ENCODE results near the gene PLA2G2F. TPM values are rescaled to one million over a fixed set of nuclear protein-coding genes. Genes with fewer than 3 reads are reported as not detected.
A peak's percentile ranks its signal among the peaks of the same experiment; 100 is the strongest.

PLA2G2F gene
- polyA plus RNA-seq, 1 donor, result not detected

DNA sequence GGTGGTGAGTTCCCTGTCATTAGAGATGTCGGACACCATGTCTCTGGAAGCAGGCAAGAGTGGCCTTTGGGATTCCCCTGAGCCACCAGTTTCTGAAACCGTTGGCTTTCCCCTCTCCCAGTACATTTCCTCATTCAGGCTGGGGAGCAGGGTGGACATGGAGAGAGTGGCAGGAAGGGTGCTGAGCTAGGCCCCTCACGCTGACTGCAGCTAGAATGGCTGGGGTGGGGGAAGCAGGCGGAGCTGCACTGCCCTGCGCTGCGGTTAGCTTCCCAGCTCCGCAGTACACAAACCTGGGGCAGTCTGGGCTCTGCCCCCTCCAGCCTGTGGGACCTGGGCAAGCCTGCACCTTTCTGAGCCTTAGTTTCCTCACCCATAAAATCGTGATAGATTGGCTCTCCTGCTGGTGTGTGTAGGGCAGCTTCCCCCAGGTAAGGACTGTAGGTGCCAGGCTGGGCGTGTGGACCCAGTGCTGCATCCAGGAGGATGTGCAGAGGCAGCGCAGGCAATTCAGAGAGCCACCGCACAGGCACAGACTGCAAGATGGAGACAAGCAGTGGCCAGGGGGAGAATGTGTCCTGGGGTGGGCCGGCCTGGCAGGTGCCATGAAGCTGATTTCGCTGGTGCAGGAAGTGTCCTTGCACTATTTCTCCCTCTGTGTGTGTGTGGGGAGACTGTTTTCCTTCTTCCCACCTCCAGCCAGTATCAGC lies 3.0 kb downstream of the PLA2G2F start:
- DNase-seq (ENCODE audit: low read depth), result no peak

DNA sequence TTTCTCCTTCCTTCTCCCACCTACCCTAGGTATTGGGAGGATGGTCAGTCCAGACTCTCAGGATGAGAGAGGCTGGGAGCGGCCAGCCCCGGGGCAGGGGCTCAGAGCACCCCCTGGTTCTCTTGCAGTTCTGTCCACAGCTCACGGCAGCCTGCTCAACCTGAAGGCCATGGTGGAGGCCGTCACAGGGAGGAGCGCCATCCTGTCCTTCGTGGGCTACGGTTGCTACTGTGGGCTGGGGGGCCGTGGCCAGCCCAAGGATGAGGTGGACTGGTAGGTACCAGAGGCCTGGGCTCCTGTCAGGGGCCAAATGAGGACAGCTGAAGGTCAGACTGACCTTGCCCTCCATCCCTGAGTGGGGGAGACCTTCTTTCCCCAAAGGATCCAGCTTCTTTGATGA lies 4.2 kb downstream of the PLA2G2F start:
- DNase-seq (ENCODE audit: low read depth), result no peak

DNA sequence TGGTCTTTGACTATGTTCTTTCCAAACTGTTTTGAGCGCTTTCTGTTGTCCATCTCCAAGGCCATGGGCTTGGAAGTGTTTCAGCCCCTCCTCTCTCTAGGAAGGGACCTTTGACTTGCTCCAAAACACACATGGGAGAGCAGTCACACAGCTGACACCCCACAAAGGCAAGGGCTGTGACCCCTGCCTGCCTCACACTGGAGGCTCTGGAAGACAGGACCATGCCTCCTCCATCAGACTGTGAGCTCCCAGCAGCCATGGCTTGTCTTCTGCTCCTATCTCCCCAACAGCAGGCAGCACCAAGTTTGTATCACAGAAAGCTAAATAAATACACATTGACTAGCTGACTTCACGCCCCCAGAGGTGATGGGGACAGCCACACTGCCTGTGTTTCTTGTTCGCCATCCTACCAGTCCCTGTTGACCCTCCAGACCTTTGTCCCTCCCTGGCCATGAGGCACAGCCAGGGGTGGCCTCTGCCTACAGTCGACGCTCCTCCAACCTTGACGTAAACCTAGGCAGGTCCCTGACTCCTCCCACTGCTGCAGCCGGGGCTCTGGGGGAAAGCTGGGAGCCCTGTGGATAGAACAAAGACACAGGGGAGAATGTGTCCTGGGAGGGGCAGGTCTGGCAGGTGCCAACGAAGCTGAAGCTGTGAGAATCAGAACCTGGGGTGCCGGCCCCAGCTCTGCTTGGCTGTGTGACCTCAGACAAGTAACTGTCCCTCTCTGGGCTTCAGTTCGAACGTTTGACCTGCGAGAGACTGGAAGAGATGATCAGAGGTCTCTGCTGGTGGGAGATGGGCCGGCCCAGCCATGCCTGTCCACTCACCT lies 4.8 kb downstream of the PLA2G2F start:
- DNase-seq (ENCODE audit: low read depth), result no peak

DNA sequence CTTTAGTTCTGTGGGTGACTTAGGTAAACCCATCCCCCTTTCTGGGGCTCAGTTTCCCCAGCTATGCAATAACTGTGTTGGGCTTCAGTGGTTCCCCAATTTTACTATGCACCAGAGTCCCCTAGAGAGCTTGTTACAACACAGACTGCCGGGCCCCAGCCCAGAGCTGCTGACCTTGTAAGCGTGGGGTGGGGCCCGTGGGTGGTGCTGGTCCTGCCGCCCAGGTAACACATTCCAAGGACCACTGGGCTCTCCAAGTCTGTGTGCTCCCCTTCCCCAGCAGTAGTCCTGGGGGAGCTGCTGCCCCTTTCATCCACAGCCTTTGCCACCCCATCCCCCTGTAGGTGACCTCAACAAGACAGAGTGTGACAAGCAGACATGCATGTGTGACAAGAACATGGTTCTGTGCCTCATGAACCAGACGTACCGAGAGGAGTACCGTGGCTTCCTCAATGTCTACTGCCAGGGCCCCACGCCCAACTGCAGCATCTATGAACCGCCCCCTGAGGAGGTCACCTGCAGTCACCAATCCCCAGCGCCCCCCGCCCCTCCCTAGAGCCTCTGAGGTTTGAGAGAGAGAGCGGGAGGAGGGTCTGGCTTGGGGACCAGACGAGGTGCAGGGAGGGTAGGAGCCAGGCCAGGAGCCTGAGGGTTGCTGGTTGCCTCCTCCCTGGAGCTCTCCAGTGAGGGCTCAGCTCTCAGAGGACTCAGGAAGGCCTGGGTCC lies 8.9 kb downstream of the PLA2G2F start:
- DNase-seq (ENCODE audit: low read depth), result no peak

DNA sequence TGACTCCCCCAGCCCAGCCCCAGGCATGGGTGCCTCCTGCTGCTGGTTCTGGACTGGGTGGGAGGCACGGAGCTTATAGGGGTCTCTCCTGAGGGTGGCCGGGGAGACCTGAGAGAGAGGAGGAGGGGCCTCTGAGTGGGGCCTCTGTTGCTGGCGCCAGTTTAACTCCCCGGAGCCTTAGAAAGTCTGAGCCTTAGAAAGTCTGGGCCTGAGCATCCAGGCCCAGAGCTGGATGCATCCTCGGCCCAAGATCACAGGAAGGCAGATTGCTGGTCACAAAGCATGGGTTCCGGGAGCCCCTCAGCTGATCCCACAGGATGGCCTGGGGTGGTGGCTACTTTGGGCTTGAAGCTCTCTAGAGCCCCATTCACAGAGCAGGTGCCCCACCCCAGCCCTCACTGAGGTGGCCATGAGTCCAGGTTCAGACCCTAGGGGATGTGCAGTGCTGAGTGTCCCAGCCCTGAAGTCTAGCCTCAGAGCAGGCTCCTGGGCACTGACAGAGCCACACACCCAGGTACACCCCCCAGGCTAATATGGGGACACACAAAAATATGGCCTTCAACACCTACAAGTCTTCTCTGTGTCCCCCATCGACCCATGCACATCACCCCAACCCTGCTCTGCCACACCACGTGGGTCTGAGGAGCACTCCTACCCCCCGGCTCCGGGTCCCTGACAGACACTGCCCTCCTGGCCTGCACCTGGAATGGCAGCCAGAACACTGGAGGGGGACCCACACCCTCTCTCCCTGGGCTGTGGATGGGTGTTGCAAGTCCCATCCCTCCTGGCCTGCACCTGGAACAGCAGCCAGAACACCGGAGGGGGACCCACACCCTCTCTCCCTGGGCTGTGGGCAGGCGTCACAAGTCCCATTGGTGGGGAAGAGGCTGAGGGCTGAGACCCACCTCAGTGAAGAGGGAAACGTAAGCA lies 9.7 kb downstream of the PLA2G2F start:
- no peak for DNase-seq (ENCODE audit: low read depth)

DNA sequence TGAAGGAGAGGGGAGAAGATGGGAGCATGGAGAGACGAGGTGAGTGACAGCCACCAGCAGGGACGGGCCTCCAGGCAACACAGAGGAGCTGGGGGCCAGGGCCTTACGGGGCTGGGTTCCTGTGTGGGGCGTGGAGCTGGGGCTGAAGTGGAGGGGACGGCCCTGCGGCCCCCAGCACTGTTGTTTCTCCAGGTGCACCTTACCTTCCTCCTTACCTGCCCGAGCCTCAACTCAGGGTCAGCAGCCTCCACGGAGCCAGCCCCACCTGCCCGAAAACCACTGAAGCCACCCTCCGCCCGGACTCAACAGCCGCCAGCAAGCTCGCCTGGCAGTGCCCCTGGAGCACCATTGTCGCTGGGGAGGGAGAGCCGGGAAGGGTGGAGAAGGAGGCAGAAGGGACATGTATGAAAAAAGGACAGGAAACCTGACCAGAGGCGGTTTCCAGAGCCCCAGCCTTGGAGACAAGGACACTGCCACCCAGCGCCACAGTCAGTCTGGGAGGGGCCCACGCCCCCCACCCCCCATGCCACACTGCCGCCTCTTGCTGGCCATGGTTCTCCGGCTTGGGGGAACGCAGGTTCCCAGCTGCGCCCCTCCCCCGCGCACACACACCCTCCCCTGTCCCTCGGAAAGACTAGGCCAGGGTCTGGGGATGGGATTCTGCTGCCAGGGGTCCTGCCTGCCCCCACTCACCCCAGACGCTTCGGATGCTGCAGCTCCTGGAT lies 10.6 kb downstream of the PLA2G2F start:
- DNase-seq (ENCODE audit: low read depth), result no peak

DNA sequence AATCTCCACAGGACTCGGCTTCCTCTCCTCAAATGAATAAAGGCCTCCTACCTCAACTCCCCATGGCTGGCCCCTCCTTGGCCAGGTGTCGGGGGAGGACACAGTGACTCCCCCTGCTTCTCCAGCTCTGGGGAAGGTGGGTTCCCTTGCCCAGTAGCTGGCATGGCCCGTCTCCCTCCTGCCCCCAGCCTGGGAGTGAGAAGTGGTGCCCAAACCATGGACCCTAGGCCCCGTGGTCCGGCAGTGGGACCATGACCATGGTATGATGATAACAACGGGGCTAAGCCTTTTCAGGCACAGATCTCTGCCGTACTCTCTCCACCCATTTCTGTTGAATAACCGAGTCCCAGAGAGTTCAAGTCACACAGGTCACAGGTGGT lies 11.2 kb downstream of the PLA2G2F start:
- no peak for DNase-seq (ENCODE audit: low read depth)

- no peak for DNase-seq (ENCODE audit: low read depth)
These were observed 11.8 kb downstream of the PLA2G2F start for GRCh38 chr1:20150969-20151368.

DNA sequence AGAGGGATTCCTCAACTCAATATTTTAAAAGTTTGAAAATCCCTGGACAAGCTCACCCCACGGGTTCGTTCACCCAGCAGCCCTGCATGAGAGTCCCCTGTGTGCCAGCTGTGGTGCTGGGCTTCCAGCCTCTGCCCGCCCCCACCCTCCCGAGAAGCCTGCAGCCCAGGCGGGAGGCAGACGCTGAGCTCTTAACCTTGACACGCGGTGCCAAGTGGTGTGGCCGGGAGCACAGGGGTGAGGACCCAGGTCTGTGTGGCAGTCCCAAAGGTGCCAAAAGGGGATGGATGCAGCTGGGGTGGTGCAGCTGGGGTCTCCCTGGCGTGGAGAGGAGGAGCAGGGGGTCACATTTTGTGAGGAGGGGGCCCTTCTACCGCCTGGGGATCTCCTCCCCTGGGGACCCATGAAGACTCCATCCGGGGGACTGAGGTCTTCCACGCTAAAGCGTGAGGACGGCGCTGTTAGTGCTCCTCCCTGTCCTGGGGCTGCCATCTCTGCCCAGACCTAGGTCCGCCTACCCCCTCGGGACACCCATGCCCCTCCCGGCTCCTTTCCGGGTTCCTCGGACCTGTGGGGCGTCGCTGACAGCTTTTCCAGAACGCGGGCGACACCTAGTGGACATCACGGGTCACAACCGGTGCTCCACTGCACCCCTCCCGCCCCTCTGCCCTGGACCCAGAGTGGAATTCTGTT lies 12.9 kb downstream of the PLA2G2F start:
- peak; percentile 16 for DNase-seq (ENCODE audit: low read depth)

- DNase-seq (ENCODE audit: low read depth), result no peak
These were observed 13.4 kb downstream of the PLA2G2F start for GRCh38 chr1:20152599-20152930.

- DNase-seq (ENCODE audit: low read depth), result no peak
These were observed 13.9 kb downstream of the PLA2G2F start for GRCh38 chr1:20153000-20153418.

DNA sequence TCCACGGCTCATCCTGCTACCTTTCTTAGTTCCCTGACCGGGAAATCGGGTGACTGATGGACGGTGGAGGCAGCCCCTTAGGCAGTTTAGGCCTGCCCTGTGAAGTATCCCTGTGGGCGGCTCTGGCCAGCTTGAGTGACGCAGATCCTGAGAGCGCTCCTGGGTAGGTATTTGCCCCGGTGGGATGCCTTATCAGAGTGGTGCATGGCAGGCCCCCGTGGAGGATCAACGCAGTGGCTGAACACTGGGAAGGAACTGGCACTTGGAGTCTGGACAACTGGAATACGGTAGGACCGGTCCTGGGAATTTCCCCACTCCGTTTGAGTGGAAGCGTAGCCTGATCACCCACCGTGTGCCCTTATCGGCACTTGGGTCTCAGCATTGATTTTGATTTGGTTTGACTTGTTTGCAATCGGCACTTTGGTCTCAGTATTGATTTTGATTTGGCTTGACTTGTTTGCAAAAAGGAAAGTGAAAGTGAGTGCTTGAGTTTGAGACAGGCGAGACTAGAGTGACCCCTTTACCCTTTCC lies 15.2 kb downstream of the PLA2G2F start:
- no peak for DNase-seq (ENCODE audit: low read depth)

GRCh38 chr1:20158358-20159070 lies 19.4 kb downstream of the PLA2G2F start:
- DNase-seq (ENCODE audit: low read depth), result no peak

GRCh38 chr1:20160034-20160433 lies 20.9 kb downstream of the PLA2G2F start:
- no peak for DNase-seq (ENCODE audit: low read depth)

DNA sequence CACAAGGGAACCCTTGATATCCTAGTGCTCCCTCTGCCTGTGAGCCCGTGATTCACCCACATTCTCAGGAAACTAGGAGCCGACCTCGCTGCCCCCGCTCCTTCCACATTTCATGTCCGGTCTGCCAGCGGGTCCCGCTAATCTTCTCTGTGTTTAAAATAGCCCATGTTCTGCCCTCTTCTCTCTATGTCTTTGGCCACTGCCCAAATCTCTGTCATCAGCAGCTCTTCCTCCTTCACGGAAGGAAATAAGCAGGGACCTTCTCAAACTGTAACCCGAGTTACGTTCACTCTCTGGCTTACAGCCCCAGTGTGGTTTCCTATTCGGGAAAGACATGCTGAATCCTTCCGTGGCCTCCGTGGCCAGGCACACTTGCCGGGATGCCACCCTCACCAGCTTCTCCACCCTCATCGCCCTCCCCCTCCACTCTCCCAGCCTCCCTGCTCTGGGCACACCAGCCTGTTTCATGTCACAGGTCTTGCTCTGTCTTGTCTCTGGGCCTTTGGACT lies 25.6 kb downstream of the PLA2G2F start:
- DNase-seq (ENCODE audit: low read depth), result peak; percentile 14

GRCh38 chr1:20165522-20165951 lies 26.4 kb downstream of the PLA2G2F start:
- no peak for DNase-seq (ENCODE audit: low read depth)

DNA sequence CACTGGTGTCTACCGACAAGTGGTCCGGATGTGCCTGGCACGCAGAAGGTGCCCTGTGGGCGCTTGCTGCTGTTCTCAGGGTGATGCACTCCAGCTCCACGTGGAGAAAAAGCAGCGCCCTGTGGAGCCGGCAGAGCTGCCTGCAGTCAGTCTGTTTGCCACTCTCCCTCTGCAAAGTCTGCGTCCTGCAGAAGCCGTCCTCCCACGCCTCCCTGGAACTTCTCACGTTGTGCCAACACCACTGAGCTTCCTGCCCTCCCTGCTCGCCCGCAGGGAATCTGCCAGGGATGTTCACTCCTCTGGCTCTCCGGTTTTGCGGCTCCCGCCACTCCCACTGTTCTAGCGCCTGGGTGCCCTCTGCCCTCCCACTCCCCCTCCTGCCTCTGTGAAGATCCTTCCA lies 26.9 kb downstream of the PLA2G2F start:
- no peak for DNase-seq (ENCODE audit: low read depth)

- DNase-seq (ENCODE audit: low read depth), result no peak
These were observed 28.0 kb downstream of the PLA2G2F start for GRCh38 chr1:20167126-20167525.
